Measurements from ENCODE around the gene ACAA2.

ACAA2 gene

GRCh38 chr18:49734836-49735235 lies 78.5 kb downstream of the ACAA2 start:
- no peak for DNase-seq

- no peak for DNase-seq
Observed at GRCh38 chr18:49733896-49734585, 79.3 kb downstream of the ACAA2 start.

- DNase-seq, result no peak
Observed at GRCh38 chr18:49733321-49733720, 80.0 kb downstream of the ACAA2 start.

Measured in NCI-H446 (cell line).